HG03196 (cell line): ENCODE results near the gene LRP3.
"Not testable (repeated sequence)": the region's sequence is repeated elsewhere in the genome, so short reads cannot be mapped to it uniquely, and the experiment has no call there.

Experiments used
- ATAC-seq: cut with Tn5 transposase; IDR thresholded peaks from one replicate; pipeline ENCODE4 v1.9.1; 2021; ENCODE audit not compliant: unreplicated experiment

Gene LRP3

DNA sequence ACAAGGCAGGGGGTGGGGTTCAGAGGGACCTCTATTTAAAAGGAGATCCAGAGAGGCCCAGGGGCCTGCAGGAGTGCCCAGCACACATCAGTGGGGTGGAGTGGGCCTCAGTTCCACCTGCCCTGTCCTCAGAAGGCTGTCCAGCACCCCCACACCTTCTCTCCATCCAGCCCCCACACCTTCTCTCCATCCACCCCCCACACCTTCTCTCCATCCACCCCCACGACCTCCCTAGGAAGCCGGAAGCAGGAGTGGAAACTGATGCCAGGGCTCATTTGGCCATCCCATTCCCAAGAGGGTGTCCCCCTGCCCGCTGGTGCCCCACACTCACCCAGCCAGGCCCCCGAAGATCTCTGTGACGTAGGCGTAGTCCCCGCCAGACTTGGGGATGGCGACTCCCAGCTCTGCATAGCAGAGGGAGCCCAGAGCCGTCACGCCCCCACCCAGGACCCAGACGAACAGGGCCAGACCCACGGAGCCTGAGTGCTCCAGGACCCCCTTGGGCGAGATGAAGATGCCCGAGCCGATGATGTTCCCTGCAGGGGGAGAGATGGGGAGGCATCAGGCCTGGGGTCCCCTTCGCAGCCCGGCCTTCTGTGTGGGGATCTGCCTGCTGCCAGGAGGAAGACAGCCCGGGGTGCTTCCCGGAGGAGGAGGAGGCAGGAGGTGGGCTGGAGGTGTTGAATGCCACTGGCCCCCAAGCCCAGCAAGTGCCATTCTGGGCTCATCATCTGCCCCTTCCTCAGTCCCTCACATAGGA is 21.5 kb downstream of the LRP3 start:
- no peak for ATAC-seq

DNA sequence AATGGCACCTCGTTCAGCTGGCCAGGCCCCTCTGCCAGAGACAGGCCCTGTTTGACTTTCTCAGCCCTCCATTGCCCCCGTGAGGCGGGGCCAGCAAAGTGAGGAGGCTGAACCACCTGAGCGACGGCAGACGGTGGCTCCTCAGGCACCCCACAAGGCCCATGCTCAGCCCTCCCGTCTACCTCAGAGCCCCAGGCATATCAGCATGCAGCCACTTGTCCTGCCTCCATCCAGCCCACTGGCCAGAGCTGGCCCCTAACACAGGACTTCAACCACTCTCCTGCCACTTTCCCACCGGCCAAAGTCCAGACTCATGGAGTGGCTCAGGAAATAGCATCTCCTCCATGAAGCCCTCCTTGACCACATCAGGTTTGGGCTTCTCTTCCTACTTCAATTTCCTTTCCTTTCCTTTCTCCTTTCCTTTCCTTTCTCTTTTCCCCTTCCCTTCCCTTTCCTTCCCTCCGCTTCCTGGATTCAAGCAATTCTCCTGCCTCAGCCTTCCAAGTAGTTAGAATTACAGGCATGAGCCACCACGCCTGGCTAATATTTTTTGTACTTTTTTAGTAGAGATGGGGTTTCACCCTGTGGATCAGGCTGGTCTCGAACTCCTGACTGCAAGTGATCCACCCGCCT is 22.2 kb downstream of the LRP3 start:
- no peak for ATAC-seq

DNA sequence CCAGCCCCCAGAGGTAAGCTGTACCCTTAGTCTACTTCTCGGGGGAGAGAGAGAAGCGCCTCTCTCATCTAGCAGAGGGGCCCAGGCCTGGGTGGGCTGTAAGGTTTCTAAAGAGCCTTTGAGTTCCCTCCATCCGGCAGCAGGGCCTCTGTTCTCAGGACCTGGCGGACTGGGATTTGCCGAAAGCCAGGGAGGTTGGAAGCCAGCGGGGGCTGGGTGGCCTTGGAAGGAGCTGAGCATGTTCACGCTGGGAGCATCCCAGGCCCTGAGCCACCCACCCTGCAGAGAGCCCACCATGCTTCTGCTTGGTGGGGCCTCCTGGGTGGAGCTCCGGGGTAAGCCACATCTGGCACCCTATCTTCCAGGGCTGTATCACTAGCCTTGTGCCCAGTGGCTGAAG is 23.8 kb downstream of the LRP3 start:
- no peak for ATAC-seq

DNA sequence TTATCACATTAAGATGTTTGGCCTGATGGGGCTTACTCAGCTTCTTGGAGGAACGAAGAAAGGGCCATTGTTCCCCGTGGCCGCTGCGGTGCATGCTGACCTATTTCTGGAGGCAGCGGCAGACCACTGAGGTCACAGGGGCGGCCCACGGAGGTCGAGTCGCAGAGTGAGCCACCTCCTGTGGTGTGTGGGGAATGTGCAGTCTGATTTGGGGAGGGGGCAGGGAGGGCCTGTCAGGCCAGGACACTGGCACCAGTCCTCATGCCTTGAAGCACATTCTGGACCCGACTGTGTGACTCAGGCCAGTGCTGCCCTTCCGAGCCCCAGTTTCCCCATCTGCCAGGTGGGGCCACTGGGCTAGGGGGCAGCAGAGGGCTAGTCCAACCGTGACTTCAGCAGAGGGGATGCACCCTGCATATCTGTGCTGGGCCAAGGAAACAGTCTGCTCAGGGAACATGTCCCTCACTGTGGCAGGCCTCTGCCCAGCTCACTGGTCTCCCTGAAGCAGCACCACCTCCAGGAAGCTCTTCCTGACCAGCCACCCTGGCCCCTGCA is 25.2 kb downstream of the LRP3 start:
- no peak for ATAC-seq

DNA sequence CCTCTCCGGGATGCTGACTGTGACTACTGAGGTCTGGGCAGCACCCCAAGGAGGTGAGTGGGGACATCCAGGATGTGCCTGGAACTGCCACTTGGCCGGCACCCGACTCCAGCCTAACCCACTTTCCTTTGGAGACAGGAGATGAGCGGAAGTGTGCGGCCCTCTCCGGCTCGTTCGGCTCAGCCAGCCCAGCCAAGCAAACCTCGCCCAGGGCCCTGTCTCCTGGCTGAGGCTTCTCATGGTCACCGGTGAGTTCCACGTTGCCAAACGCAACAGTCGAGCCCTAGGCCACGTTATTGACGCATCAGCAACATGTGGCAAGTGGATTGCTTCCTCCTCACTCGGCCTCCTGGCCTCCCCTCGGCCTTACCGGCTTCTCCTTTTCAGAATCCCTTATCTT is 26.0 kb downstream of the LRP3 start:
- no peak for ATAC-seq

DNA sequence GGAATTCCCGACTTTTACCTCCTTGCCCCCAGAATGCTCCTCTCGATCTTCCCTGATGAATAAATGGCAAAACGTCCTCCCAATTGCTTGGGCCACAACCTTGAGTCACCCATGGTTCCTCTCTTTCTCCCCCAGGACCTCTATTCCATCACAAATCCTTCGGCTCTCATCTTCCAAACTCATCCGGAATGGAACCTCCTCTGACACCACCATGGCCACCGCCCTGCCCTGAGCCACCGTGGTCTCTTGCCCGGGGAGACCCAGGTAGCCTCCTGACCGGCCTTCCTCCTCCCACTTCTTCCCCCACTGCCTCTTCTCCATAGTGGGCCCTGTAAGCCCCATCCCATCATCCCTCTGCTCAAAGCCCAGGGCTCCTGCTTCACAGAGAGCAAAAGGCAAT is 26.6 kb downstream of the LRP3 start:
- ATAC-seq: no peak

DNA sequence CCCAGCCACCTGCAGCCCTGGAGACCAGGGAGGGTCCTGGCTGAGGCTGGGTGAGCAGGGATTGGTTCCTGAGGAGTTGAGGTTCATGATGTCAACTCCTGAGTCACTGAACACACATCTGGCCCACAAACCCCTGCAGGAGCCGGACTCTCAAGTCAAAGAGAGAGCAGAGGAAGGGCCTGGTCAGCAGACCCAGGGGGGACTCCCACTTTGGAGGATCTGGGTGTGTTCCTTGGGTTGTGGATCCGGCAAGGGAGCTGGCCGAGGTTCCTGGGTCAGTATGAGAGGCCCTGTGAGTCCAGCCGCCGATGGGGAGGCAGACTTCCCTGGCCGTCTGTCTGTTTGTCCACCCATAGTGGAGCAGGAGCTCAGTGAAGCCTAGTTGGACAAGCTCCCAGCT is 27.5 kb downstream of the LRP3 start:
- ATAC-seq: no peak

DNA sequence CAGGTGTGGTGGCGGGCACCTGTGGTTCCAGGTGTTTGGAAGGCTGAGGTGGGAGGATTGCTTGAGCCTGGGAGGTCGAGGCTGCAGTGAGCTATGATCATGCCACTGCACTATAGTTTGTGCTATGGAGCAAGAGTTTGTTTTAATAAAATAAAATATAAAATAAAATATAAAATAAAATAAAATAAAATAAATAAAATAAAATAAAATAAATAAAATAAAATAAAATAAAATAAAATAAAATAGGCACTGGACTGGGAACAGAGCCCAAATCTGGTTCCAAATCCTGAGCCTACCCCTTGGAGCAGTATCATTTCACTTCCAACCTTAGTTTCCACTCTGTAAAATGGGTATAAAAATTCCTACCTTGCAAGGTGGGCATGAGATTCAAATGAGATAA is 28.1 kb downstream of the LRP3 start:
- not testable (repeated sequence) for ATAC-seq

DNA sequence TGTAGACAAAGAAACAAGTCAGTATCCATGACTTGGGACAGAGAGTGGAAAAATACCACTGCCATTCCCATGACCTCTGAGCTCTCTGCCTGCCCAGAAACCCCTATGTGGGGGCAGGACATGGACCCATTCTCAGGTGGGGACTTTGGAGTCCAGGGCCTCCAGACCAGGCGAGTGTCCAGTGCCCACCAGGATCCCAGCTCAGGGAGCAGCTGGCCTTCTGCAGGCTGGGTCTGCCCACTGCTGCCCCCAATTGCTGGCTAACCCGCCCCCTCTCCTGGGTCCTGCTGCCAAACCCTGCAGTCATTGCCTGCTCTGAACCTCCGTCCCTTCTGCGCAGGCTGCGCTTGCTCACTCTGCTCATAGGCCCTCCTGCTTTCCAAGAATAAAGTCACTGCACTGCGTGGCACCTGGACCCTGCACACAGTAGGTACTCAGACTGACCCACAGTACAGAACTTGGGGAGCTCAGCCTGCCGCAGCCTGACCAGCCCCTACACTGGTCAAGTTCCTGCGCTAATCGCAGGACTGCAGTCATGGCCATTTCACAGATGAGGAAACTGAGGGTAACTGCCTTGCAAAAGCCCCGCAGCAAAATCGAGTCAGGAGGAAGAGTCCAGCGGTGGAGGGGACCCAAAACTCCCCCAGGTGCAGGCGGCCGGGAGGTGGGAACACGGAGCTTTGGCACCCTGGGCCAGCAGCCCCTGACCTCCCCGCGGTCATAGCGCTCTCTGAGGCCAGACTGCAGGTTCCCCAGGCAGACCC is 30.7 kb downstream of the LRP3 start:
- ATAC-seq: no peak

DNA sequence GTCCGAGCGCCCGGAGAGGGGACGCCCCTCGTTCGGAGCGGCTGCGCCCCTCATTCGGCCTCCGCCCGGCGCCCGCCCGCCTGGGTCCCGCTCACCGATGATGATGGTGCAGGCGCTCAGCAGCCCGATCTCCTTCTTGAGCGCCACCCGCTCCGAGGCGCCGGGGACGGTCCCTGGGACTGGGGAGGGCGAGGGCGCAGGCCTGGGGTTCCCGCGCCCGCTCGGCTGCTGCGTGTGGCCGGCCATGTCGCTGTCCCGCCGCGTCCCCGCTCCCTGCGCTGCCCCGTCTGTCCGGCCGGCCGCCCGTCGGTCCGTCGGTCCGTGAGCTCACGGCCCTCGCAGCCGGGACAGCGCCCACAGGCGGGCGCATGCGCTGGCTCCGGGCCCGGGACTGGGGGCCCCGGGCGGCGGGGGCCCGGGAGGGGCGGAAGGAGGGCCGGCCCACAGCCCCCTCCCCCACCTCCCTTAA is 31.4 kb downstream of the LRP3 start, which contains the start of gene SLC7A10:
Gene SLC7A10 (minus strand): TSS at position 393 of the 469 bp plus-strand sequence. CDS start 147 bp downstream, at position 246.
- ATAC-seq: no peak

DNA sequence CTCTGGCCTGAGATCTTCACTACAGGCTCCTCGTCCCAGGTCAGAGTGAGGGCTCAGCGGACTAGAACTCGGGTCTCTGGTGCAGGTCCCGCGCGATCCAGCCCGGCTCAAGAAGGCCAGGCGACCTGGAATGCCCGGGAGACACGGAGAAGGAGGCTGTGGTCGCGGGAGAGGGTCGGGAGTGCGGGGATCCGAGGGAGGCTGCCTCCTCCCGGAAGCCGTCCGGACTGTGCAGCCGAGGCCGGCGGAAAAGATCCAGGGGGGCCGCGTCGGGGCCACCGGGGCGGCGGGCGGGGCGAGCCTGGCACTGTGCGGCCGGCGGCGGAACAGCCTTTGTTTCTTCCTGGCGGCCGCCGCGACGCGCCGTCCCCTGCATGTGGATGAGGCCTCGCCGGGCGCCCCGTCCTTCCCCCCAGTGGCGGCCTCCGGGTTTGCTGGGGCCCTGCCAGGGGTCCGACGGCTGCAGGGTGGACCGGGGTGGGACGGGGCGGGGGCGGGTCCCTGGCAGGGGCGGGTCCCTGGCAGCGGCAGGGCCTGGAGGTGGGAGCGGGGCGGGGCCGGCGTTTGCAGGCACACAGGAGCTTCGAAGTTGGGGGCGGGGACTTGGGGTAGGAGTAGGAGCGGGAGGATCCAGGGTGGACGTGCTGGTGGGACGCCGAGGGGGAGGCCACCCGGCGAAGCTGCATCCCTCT is 32.6 kb downstream of the LRP3 start:
- ATAC-seq: no peak

DNA sequence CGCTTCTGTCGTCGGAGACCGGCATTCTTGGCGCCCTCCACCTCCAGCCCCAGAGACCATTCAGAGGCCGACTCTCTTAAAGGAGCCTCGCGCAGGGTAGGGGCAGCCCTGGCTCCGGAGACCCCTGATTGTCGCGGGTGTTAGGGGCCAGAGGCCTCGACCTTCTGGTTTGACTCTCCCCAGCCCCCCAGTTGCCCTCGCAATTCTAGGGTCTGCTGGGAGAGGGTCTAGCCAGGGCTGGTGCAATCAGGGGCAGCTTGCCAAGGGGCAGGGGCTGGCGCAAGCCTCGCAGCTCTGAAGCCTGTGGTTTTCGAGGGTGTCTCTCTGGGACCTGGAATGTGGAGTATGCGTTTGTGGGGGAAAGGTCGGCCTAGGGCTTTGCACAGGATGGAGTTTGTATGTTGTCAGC is 33.1 kb downstream of the LRP3 start:
- ATAC-seq: no peak

DNA sequence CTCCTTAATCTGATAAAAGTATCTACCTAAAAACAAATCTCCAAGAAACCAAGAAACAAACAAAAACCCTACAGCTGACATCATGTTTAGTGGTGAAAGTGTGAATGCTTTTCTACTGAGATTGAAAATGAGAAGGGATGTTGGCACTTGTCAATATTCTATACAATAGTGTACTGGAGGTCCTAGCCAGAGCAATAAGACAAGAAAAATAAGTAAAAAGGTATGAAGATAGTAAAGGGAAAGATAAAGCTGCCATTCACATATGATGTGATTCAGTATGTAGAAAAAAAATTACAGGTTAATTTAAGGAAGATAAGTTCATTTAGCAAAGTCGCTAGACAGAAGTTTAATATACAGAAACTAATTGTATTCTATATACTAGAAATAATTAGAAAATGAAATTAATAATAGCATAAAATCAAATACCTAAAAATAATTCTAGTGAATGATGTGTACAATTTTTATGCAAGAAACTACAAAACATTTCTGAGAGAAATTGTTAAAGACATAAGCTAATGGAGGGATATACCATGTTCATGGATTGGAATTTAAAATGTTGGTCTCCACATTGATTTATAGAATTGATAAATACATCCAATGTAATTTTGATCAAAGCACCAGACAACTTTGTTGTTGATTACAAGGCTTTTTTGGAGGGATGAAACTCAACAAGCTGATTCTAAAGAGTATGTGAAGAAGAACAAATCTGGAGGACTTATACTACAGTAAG is 33.9 kb downstream of the LRP3 start:
- ATAC-seq: no peak

DNA sequence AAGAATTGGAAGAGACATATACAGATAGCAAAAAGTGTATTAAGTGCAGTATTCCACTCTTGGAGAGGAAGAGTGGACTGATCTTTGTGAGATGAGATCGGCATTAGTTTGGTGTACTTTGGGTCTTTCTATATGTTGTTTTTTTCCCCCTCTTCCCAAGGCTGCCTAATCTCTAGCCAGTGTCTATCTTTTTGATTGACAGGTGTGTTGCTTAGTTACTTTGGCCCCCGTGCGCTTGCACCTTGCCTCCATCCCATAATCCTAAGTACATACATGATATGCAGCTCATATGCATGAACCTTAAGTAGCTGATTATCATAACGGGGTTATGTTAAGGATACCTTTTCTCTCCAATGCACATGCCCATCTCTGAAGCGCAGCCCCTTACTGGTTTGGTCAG is 35.8 kb downstream of the LRP3 start:
- no peak for ATAC-seq

DNA sequence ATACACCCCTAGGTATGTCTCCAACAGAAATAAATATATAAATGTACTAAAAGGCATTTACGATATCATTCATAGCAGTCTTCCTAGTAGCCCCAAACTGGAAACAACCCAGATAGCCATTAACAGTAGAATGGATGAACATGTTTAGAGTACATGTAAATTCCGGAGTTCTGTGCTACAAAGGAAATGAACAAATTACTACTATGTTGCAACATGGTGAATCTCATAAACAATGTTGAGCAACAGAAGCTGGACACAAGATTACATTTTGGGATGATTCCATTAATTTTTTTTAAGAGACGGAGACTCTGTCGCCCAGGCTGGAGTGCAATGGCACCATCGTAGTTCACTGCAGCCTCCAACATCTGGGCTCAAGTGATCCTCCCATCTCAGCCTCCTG is 37.4 kb downstream of the LRP3 start:
- ATAC-seq: no peak

DNA sequence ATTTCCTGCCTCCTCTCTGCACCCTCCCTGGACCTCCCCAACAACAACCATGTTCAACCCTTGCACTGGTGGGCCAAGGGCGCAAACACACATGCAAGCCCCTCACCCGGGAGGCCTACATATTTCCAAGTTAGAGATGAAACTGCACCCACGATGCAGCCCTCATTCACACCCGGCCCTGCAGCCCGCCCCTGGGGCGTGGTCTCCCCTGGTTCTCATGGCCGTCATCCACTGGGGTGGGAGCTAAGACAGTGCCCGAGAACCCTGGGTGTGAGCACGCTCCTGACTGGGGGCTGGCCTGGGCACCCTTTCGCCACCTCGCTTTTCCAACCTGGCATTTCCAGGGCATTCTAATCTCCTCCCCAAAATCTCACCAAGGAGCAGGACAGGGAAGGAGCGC is 38.5 kb downstream of the LRP3 start:
- ATAC-seq: no peak

DNA sequence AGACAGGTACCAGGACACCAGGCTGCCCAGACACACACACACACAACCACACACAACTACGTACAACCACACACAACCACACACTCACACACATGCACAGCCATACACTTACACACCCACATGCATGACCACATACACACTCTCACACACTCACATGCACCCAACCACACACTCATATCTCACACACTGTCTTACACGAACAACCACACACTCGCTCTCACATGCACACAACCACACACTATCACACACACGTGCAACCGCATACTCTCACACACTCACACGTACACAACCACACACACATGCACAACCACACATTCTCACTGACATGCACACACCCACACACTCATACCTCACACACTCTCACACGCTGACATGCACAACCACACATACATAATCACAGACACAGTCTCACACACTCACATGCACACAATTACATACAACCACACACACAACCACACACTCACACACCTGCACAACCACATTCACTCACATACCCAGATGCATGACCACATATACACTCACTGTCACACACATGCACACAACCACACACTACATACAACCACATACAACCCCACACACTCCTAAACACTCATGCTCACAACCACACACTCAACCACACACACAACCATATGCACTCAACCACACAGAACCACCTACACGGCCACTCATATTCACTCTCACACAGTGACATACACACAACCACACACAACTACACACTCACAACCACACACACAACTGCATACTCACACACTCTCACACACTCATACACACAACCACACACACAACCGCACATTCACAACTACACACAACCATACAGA is 39.1 kb downstream of the LRP3 start:
- no peak for ATAC-seq

DNA sequence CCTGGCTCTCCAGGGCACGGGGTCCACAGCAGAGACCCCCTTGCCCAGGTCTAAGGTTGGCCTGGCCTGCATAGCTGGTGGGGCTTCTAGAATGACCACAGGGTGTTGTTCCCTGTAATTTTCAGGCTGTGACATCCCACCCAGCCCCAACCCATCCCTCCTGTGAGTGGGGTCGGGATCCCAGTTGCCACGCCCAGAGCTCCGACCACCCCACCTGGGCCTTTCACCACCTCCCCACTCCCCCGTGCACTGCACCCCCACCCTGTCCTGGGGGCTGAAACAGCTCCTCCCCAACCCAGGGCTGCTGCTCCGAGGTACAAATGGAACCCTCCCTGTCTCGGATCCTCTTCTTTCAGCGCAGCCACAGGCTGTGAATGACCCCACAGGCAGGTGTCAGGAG is 40.0 kb downstream of the LRP3 start:
- ATAC-seq: no peak

DNA sequence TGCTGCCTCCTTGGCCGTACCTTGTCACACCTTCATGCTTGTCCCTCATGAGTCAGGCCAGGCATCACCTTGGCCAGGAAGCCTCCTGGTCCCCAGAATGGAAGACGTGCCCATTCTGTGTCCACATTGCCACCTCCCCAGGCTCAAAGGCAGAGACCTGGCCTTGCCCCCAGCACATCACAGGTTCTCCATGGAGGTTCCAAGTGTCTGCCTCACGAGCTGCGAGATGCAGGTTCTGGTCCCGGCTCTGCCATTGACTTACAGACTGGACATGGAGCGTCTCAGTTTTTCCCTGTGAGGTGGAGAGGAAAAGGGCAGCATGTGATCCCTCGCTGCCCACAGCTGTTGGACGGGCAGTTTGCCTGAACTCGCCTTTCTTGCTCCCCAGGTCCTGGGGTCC is 40.6 kb downstream of the LRP3 start:
- ATAC-seq: no peak
